ENCODE measurements around the gene SLC1A4.
"Not testable (repeated sequence)": the region's sequence is repeated elsewhere in the genome, so short reads cannot be mapped to it uniquely, and the experiment has no call there.

- not testable (repeated sequence) for TF ChIP-seq EZH2phosphoT487 (IDR thresholded peaks at IDR 0.05; ENCODE audit: insufficient read depth, low read depth); EZH2 (IDR thresholded peaks at IDR 0.05; ENCODE audit: insufficient read depth, poor library complexity, severe bottlenecking)
Observed at GRCh38 chr2:65004232-65004631, 15.0 kb downstream of the SLC1A4 start.
